OCI-LY3 (cell line): Measurements from ENCODE around the gene EIF1AD.

Source experiments
- H2AFZ ChIP-seq: fragments of 200-600, 300-600 bp; shearing (Covaris generic); 2 replicates; pipeline ENCODE4 v1.6.0; 2014; ENCODE audit warnings: antibody characterized with exemption, low read depth, low read length
- H3K27ac ChIP-seq: fragments of 200-600, 300-600 bp; sonication (generic); 2 replicates; pipeline ENCODE4 v1.5.1; 2014; ENCODE audit warnings: mild to moderate bottlenecking, low read length, moderate library complexity, mixed read lengths
- H3K27me3 ChIP-seq: fragments of 200-600, 300-600 bp; sonication (generic); 2 replicates; pipeline ENCODE4 v1.6.1; 2014; ENCODE audit warnings: low read depth, low read length, mixed read lengths
- H3K36me3 ChIP-seq: fragments of 200-600, 300-600 bp; sonication (generic); replicated peaks from 2 replicates; pipeline ENCODE3; 2014; ENCODE audit warnings: low read depth, low read length, mixed read lengths
- H3K4me1 ChIP-seq: fragments of 300-600, 200-600 bp; sonication (generic); 2 replicates; pipeline ENCODE4 v1.6.1; 2014; ENCODE audit warnings: low read length, mixed read lengths
- H3K4me2 ChIP-seq: fragments of 200-600, 300-600 bp; sonication (generic); 2 replicates; pipeline ENCODE4 v1.6.1; 2014; ENCODE audit warnings: low read length, mixed read lengths
- H3K4me3 ChIP-seq: fragments of 300-600, 200-600 bp; sonication (generic); 2 replicates; pipeline ENCODE4 v1.5.1; 2014; ENCODE audit warnings: antibody characterized with exemption, mild to moderate bottlenecking, low read length, moderate library complexity
- H3K79me2 ChIP-seq: fragments of 300-600, 200-600 bp; shearing (Covaris generic); 2 replicates; pipeline ENCODE4 v1.6.1; 2014; ENCODE audit warnings: mild to moderate bottlenecking, low read length, mixed read lengths
- H3K9ac ChIP-seq: fragments of 300-600, 200-600 bp; shearing (Covaris generic); 2 replicates; pipeline ENCODE4 v1.6.0; 2014; ENCODE audit warnings: mild to moderate bottlenecking, low read length, moderate library complexity
- H3K9me3 ChIP-seq: fragments of 200-600, 300-600 bp; shearing (Covaris generic); 2 replicates; pipeline ENCODE4 v1.6.1; 2014; ENCODE audit warnings: low read length, mixed read lengths; ENCODE audit not compliant: insufficient read depth
- H4K20me1 ChIP-seq: fragments of 200-600, 300-600 bp; sonication (generic); 2 replicates; pipeline ENCODE4 v1.6.1; 2016; ENCODE audit warnings: low read length, mixed read lengths; ENCODE audit not compliant: insufficient read depth
- CTCF ChIP-seq: fragments of 200-600, 300-600 bp; sonication (generic); IDR thresholded peaks from 2 replicates; pipeline ENCODE4 v1.5.1; 2014; ENCODE audit warnings: antibody characterized with exemption, low read length, low read depth
- EZH2phosphoT487 ChIP-seq: fragments of 200-600 bp; shearing (Covaris generic); IDR thresholded peaks from 2 replicates; pipeline ENCODE4 v1.6.1; 2018; ENCODE audit warnings: antibody characterized with exemption, mixed run types, low read depth

Gene EIF1AD

DNA sequence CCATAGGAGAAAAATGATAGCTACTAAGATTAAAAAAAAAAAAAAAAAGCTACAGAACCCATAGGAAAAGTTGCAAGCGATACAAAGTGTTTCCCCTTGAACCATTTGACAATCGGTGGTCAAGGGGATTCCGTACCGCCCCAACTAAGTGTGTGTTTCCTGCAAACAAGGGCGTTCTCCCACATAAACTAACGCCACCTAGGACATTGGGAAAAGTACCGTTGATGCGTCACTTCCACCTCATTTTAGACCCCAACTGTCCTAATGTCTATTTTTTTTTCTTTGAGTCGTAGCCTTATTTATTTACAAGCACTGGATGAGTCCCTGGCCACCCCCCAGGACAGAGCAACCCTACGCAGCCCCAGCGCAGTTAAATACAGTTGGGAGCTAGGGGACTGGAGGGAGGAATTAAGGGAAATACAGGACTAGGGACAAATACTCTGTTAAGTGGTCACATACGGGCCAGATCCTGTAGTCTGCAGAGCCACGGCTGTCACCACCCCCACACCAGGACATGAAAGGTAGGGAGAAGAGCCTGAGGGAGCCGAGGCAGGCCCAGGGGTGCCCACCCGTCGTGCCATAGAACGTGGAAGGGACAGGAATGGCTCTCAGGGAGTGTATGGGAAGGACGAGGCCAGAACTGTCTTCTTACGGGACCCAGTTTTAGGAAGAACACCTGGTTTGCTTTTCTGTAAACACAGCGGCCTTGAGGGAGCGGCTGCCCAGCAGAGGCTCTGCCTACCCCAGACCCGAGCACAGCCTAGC lies 19.0 kb downstream of the EIF1AD start:
- H3K9ac ChIP-seq: no peak overlapping the region
- no peak overlapping the region for H3K4me3 ChIP-seq
- no peak overlapping the region for H3K4me2 ChIP-seq
- no peak overlapping the region for H2AFZ ChIP-seq
- TF ChIP-seq CTCF (no peak), EZH2phosphoT487 (no peak)
- H3K27me3 ChIP-seq: no peaks in the 10 kb centered on the region
- peaks cover 8% of the 10 kb centered on the region for H3K36me3 ChIP-seq
- no peaks in the 10 kb centered on the region for H3K79me2 ChIP-seq
- H3K27ac ChIP-seq: no peak overlapping the region
- no peaks in the 10 kb centered on the region for H3K4me1 ChIP-seq
- H4K20me1 ChIP-seq: no peaks in the 10 kb centered on the region
- no peaks in the 10 kb centered on the region for H3K9me3 ChIP-seq

- H4K20me1 ChIP-seq: no peaks in the 10 kb centered on the region
- no peak for TF ChIP-seq EZH2phosphoT487
- no peak for TF ChIP-seq CTCF
- no peak overlapping the region for H3K27ac ChIP-seq
- no peaks in the 10 kb centered on the region for H3K9me3 ChIP-seq
- H3K4me2 ChIP-seq: no peak overlapping the region
- peaks cover 10% of the 10 kb centered on the region for H3K36me3 ChIP-seq
- H3K9ac ChIP-seq: no peak overlapping the region
- no peaks in the 10 kb centered on the region for H3K4me1 ChIP-seq
- no peak overlapping the region for H2AFZ ChIP-seq
- H3K27me3 ChIP-seq: no peaks in the 10 kb centered on the region
- no peaks in the 10 kb centered on the region for H3K79me2 ChIP-seq
- no peak overlapping the region for H3K4me3 ChIP-seq
Observed at GRCh38 chr11:65981972-65982823, 19.8 kb downstream of the EIF1AD start.

- Histone ChIP-seq H3K36me3 (peaks cover 14% of the 10 kb centered on the region), H3K4me3 (no peak overlapping the region), H3K9me3 (no peaks in the 10 kb centered on the region), H4K20me1 (no peaks in the 10 kb centered on the region), H3K9ac (no peak overlapping the region), H3K27ac (no peak overlapping the region), H3K4me2 (no peak overlapping the region), H2AFZ (no peak overlapping the region), H3K4me1 (no peaks in the 10 kb centered on the region), H3K79me2 (no peaks in the 10 kb centered on the region), H3K27me3 (no peaks in the 10 kb centered on the region)
- TF ChIP-seq EZH2phosphoT487: no peak
Observed at GRCh38 chr11:65981101-65981740, 20.7 kb downstream of the EIF1AD start.

DNA sequence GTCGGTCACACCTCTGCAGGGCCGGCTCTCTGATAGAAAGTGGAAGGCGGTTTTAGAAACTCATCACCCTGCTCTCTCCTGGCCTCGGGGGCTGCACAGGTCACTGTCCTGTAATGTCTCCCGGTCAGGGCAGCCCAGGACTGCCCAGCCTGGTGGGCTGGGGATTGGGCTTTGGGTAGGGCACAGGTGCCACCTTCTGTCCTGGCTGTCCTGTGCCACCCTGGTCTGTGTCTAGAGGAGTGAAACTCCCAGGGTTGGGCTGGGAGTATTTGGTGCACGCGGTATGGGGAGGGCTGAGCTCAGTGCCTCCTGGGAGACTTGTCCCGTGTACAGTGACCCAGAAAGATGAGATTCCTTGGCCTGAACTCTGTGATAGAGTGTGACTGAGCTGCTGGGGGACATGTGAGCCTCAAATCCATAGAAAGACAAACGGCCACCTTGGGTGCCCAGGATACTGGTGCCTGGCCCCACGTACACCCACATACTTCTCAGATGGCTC lies 22.6 kb downstream of the EIF1AD start:
- Histone ChIP-seq H3K27ac (no peak overlapping the region), H3K9ac (no peak overlapping the region), H3K79me2 (no peaks in the 10 kb centered on the region), H4K20me1 (no peaks in the 10 kb centered on the region), H3K4me1 (no peaks in the 10 kb centered on the region), H2AFZ (no peak overlapping the region), H3K4me2 (no peak overlapping the region), H3K9me3 (no peaks in the 10 kb centered on the region), H3K27me3 (no peaks in the 10 kb centered on the region), H3K36me3 (peaks cover 14% of the 10 kb centered on the region), H3K4me3 (no peak overlapping the region)
- no peak for TF ChIP-seq CTCF
- no peak for TF ChIP-seq EZH2phosphoT487
